PC-9 (cell line): Measurements from ENCODE around the gene BRSK2. TPM values are rescaled to one million over a fixed set of nuclear protein-coding genes. Genes with fewer than 3 reads are reported as not detected.

ENCODE experiments used
- BruUV-seq: library from RNA; stranded (reverse); fragments of 400-500 nt; replicated peaks from 2 replicates; lab custom pipeline; 2021; lab: Mats Ljungman, UMichigan
- CTCF ChIA-PET: fragments of 300-600 bp; sonication (Branson Sonifier 250); formaldehyde crosslinking; loops from one replicate; lab custom pipeline; 2022; ENCODE audit warnings: antibody characterized with exemption; lab: Charles Lee
- POLR2A ChIA-PET: fragments of 300-600 bp; sonication (Branson Sonifier 250); formaldehyde crosslinking; loops from one replicate; lab custom pipeline; 2022; ENCODE audit warnings: antibody characterized with exemption; ENCODE audit not compliant: unreplicated experiment; lab: Charles Lee
- DNase-seq, 2 experiments: peaks; one replicate each; pipeline versions ENCODE4 v3.0.0 to v3.0.0-alpha.2; 2015 to 2022; ENCODE audit warnings: mixed read lengths in 1 of 2
- H2AFZ ChIP-seq: fragments of 200-600 bp; sonication (generic); 2 replicates; pipeline ENCODE4 v1.8.1; 2017; ENCODE audit warnings: antibody characterized with exemption
- H3F3A ChIP-seq: fragments of 200-600 bp; sonication (generic); 2 replicates; pipeline ENCODE4 v1.8.1; 2017; ENCODE audit warnings: antibody characterized with exemption, mild to moderate bottlenecking, low read depth; ENCODE audit not compliant: insufficient read depth
- H3K27ac ChIP-seq: fragments of 200-600 bp; sonication (generic); 2 replicates; pipeline ENCODE4 v1.6.1; 2016; ENCODE audit warnings: mixed run types
- H3K27me3 ChIP-seq: fragments of 200-600 bp; sonication (generic); 2 replicates; pipeline ENCODE4 v1.6.1; 2016; ENCODE audit warnings: low read depth, mixed run types; ENCODE audit not compliant: insufficient read depth
- H3K36me3 ChIP-seq: fragments of 200-600 bp; sonication (generic); 2 replicates; pipeline ENCODE4 v1.6.1; 2016; ENCODE audit warnings: low read depth, mixed run types
- H3K4me1 ChIP-seq: fragments of 200-600 bp; sonication (generic); replicated peaks from 2 replicates; pipeline ENCODE4 v1.6.1; 2016; ENCODE audit warnings: mixed run types; ENCODE audit not compliant: insufficient read depth
- H3K4me2 ChIP-seq: fragments of 200-600 bp; sonication (generic); 2 replicates; pipeline ENCODE4 v1.6.1; 2017; ENCODE audit warnings: mixed run types
- H3K4me3 ChIP-seq: fragments of 200-600 bp; sonication (generic); 2 replicates; pipeline ENCODE4 v1.6.1; 2016; ENCODE audit warnings: mixed run types
- H3K79me2 ChIP-seq: fragments of 200-600 bp; sonication (generic); 2 replicates; pipeline ENCODE4 v1.6.1; 2017; ENCODE audit warnings: low read depth, mixed run types
- H3K9me2 ChIP-seq: fragments of 200-600 bp; sonication (generic); 2 replicates; pipeline ENCODE4 v1.8.1; 2017; ENCODE audit warnings: mild to moderate bottlenecking; ENCODE audit not compliant: insufficient read depth
- H3K9me3 ChIP-seq: fragments of 200-600 bp; sonication (generic); 2 replicates; pipeline ENCODE4 v1.8.1; 2016; ENCODE audit warnings: low read depth; ENCODE audit not compliant: insufficient read depth
- H4K20me1 ChIP-seq: fragments of 200-600 bp; sonication (generic); 2 replicates; pipeline ENCODE4 v1.8.1; 2017; ENCODE audit not compliant: insufficient read depth
- CTCF ChIP-seq: fragments of 200-600 bp; sonication (generic); conservative IDR thresholded peaks from 2 replicates; pipeline ENCODE4 v1.6.1; 2017; ENCODE audit warnings: mixed run types, antibody characterized with exemption, mild to moderate bottlenecking, moderate library complexity
- EZH2 ChIP-seq: fragments of 200-600 bp; sonication (generic); IDR thresholded peaks from 2 replicates; pipeline ENCODE4 v1.8.0; 2017; ENCODE audit warnings: antibody characterized with exemption, low read depth
- intact Hi-C: fragments of 100-400 bp; cut with micrococcal nuclease; formaldehyde crosslinking; loops from one replicate; pipeline ENCODE4 v1.10.0; 2022; ENCODE audit not compliant: unreplicated experiment
- total RNA-seq: library from RNA; stranded (reverse); gene quantifications from 2 replicates; pipeline ENCODE4 v1.2.3, GENCODE V29; 2021

BRSK2 gene
- total RNA-seq, 1 experiment from 2014 or later: 2.9 TPM

- intact Hi-C loops: no loop called here
- DNase-seq: no peak
- Histone ChIP-seq H3K27me3 (no peaks in the 10 kb centered on the region), H4K20me1 (peaks cover 61% of the 10 kb centered on the region), H3F3A (peaks cover 10% of the 10 kb centered on the region; the same call in 1 of the 2 replicates), H3K4me3 (no peak overlapping the region), H3K4me2 (no peak overlapping the region), H3K4me1 (no peaks in the 10 kb centered on the region), H3K36me3 (no peaks in the 10 kb centered on the region), H3K9me3 (no peaks in the 10 kb centered on the region), H3K79me2 (no peaks in the 10 kb centered on the region), H2AFZ (no peak overlapping the region), H3K27ac (no peak overlapping the region), H3K9me2 (no peaks in the 10 kb centered on the region)
- CTCF ChIA-PET: no interaction called here
- no TSS peak for BruUV-seq
- POLR2A ChIA-PET: no interaction called here
- no peak for TF ChIP-seq EZH2
- TF ChIP-seq CTCF: no peak
These were observed 122.3 kb downstream of the BRSK2 start for GRCh38 chr11:1511937-1512496.

Other genes with a start within 250 kb of the BRSK2 start
- gene MUC5AC, start 232.0 kb upstream of the BRSK2 start, total RNA-seq: 0.09 and 0.25 TPM in 2 replicates
- 2.1 and 3.3 TPM in 2 replicates for gene MUC5B, start 166.9 kb upstream of the BRSK2 start, total RNA-seq
- gene TOLLIP, start 80.3 kb upstream of the BRSK2 start, total RNA-seq: 29.5 and 35.8 TPM in 2 replicates
- gene MOB2, start 96.8 kb downstream of the BRSK2 start, total RNA-seq: 19.1 and 21.8 TPM in 2 replicates
- 2.6 and 4.2 TPM in 2 replicates for gene DUSP8, start 182.3 kb downstream of the BRSK2 start, total RNA-seq
- gene KRTAP5-1, start 195.3 kb downstream of the BRSK2 start, total RNA-seq: not detected in 2 replicates
- gene KRTAP5-2, start 208.4 kb downstream of the BRSK2 start, total RNA-seq: not detected in 2 replicates
- not detected in 2 replicates for gene KRTAP5-3, start 218.5 kb downstream of the BRSK2 start, total RNA-seq
- gene KRTAP5-4, start 232.2 kb downstream of the BRSK2 start, total RNA-seq: not detected in 2 replicates
- not detected in 2 replicates for gene KRTAP5-5, start 239.8 kb downstream of the BRSK2 start, total RNA-seq